GM21381 (cell line): ENCODE measurements around the gene CEP57L1.

Experiments used
- ATAC-seq: cut with Tn5 transposase; IDR thresholded peaks from one replicate; pipeline ENCODE4 v1.9.1; 2021; ENCODE audit warnings: mild to moderate bottlenecking, moderate library complexity; ENCODE audit not compliant: unreplicated experiment

Gene CEP57L1

DNA sequence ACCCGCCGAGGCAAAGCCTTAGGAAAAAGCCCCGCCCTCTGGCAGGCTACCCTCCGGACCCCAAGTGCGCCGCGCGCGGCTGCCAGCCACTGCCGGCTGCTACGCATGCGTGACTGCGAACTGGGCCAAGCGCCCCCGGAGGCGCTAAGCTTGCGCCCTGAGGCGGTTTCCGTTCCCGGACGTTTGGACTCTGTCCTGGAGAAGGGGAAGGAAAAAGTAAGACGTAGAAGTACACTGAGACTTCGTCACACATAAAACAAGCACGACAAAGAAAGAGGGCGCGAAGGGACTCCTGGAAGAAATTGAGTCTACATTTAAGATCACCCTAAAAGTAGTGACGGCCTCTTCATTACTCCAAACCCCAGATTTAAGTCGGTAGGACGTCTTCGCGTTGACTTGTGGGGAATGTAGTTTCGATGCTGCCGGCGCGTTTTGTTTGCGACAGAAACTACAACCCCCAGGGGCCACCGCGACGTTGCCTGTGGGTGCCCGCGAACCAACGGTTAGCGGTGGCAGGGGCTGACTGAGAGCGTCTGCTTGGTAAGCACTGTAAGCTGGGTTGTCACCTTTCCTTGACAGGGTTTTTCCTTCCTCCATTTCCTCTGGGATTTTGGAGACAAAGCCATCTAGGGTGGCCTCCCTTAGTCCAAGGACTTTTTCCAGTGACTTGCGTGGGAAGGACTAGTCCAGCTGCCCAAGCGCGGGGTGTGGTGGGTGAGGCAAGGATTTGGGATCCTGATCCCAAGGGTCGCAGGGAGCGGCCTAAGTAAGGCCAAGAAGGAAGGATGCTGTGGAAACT, at the start of gene CEP57L1:
CEP57L1 (plus strand) TSS at position 472 of the 799 bp plus-strand sequence. CDS start 49,715 bp downstream, outside the sequence.
- ATAC-seq: peak; percentile 64

DNA sequence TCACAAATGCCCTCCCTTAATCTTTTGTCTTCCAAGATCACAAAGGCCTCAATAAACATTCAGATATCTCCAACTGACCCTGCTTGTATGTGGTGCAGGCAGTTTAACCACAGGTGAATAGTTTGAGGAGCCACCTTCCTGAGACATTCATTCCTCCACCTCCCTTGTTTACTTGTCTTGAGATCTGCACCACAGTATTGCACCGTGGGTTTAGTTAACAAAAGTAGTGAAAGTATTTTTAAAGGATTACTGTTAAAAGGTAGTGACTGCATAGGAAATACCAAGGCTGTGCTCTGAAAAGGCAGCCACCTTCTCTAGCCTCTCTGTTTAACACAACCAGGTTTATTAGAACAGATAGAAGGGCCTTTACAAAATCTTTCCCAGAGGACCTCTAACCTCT, 47.1 kb upstream of the CEP57L1 start:
- ATAC-seq: no peak

DNA sequence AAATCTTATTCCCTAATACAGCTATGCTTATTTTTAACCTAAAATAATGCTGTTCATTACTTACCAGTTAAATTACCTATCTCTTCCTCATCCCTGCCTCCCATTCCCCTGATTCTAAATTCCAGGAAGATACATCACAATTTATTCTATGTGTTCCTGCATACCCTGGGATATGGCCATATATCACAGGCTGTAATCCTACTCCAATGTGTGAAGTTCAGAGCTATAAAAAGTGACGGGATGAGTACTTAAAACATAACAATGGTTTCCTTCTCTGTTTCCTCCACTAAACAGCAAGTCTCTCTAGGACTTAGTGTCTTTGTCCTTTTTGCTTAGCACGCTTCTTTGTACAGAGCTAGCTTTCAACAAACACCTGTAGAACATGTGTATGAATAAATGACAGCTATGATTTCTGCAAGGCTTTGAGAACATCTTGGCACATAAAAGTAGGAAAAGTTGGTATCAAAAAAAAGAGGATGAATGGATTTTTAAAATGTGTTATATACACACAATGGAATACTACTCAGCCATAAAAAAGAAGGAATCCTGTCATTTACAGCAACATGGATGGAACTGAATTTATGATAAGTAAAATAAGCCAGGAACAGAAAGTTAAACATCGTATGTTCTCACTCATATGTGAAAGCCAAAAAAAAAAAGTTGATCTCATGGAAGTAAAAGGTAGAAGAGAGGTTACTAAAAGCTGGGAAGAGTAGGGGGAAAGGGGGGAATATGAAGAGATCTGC, 46.5 kb upstream of the CEP57L1 start:
- ATAC-seq: no peak

DNA sequence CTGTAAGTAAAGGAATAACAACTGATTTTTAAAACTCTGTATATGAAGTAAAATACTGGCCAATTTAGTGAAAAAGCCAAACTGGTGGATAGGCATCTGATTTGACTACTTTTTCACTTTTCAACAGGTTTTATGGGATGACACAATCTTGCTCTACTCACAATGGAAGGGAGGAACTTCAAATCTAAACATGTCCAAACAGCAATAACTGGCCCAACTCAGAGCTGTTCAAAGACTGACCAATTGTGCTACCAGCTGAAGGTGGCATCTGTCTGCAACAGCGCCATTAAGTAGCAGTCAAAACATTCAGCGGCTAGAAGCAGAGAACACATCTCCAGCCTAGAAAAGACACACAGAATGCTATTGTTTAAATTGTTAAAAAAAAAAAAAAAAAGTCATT, 45.3 kb upstream of the CEP57L1 start:
- no peak for ATAC-seq

DNA sequence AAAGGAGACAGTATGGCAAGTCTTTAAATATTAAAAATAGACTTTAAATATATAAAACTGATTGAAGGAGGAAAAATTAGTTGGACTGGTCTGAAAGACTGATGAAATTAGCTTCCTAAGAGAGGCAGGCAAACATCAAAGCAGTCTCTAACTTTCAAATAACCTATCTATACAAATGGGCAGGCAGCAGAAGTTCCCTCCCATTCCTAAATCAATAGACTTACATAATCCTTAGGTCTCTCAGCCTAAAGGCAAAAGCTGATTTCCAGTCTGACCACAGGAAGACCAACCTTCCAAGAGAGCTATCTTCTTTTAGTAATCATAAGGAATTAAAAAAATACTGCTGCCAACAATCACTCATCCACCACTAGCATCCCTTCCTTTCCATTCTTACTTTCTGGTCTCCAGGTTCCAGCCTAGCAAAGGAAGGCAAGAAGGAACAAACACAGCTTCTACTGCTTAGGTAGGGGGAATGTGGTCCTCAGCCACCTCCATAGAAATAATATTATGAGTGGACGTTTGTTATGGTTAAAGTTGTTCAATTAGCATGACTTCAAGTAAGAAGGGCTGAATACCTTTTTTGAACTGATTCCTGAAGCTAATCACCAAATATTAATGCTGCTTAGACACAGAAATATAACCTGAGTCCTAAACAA, 44.7 kb upstream of the CEP57L1 start:
- no peak for ATAC-seq

DNA sequence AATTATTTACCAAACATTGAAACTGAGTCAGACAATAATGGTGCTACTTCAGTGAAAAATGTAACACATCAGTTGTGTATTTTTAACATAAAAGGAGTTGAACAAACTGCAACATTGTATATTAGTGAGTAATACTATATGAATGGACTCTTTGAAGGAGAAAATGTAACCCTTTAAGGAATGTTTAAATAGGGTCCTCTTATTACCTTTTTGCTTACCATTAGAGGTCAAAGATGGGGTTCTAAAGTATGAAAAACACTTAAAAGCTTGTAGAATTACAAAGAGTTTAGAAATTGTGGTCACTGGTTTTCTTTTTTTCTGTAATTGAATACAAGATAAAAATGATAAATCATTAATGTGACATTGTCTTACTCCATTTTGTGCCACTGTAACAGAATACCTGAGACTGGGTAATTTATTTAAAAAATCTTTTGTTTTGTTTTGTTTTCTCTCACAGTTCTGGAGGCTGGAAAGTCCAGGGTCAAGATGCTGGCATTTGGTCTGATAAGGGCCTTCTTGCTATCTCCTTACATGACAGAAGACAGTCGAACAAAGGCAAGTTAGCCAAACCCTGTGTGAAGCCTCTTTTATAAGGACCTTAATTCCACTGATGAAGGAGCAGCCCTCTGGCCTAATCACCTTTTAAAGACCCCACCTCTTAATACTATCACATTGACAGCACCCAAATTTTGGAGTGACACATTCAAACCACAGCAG, 43.8 kb upstream of the CEP57L1 start:
- no peak for ATAC-seq

DNA sequence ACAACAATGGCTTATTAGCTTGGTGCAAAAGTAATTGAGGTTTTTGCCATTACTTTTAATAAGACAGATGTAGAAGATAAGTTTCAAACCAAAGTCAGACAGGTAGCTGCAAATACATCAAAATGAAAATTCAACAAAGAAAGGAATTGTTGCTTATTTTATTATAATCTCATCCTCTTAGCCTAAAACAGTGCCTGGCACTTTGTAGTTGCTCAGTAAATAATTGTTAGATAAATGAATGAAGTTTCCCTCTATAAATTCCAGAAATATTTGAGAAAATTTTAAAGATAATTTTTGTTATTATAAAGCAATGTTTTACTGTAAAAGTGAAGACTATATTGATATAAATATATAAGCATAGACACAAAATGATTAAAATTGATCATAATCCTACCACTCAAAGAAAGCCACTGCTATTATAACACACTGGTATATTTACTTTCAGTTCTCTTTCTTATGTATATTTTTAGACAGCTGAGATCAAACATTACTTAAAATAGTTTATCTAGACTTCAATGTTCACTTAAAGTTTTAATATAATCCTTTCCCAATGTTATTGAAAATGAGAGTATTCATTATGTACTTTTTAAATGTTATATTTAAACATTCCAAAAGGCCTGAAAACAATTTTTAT, 43.2 kb upstream of the CEP57L1 start:
- ATAC-seq: no peak

DNA sequence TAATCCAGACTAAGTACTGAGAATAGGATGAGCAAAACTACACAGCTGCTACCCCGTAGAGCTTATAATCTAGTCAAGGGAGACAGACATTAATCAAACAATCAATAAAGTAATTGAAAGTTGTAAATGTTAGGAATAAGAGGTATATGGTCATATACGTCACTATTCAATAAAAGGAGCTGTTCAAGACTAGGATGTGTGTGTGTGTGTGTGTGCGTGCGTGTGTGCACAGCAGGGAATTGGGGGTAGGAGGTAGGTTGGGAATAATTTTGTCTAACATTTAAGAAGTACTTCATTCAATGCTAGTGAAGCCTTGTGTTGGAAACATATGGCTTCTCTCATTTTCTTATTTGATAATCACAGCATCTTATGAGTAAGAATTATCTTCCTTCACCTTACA, 42.5 kb upstream of the CEP57L1 start:
- no peak for ATAC-seq

DNA sequence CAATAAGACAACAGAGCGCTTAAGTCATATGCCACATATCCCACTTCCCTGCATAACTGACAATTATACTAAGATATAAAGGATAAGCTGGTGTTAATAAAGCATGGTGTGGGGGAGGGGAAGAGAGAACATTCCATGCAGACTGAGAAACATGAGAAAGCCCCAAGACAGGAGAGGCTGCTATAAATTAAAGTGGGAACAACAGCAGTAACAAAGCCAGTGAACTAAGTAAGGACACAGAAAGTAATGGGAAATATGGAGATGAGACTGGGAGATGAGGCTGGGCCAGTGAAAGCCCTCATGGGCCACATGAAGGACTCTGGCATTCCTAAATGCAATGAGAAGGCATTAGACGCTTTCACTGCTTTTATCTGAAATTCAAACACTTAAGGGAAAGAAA, 42.0 kb upstream of the CEP57L1 start:
- ATAC-seq: no peak

DNA sequence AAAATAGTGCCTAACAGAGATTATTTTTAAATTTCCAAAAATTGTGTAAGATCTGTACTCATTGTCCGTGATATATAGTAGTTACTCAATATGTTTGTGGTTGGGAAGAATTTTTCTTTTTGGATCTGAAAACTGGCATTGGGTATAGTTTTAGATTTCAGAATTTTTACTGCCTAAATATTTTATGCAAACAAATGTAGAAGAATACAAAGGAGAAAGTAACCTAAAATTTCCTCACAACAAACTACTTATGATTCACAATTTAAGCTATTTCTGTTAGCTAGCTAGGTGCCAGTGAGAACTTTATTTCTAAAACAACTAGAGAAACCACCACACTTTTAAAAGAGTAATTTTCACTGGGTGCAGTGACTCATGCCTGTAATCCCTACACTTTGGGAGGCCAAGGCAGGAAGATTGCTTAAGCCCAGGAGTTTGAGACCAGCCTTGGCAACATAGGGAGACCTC, 39.5 kb upstream of the CEP57L1 start:
- no peak for ATAC-seq

DNA sequence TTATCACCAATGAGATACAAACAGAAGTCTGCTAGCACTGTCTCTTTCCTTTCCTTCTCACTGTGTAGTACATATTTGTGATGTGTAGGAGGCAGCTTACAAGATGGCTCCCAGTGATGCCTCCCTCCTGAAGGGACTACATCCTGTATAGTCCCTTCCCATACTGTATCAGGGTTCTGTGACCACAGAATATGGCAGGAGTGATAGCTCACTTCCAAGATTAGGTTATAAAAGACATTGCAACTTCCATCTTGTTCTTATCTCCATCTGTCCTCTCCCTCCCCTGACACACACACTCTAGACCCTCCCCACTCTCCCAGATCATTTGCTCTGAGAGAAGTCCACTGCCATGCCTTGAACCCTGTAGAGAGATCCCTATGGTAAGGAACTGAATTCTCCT, 38.6 kb upstream of the CEP57L1 start:
- no peak for ATAC-seq

DNA sequence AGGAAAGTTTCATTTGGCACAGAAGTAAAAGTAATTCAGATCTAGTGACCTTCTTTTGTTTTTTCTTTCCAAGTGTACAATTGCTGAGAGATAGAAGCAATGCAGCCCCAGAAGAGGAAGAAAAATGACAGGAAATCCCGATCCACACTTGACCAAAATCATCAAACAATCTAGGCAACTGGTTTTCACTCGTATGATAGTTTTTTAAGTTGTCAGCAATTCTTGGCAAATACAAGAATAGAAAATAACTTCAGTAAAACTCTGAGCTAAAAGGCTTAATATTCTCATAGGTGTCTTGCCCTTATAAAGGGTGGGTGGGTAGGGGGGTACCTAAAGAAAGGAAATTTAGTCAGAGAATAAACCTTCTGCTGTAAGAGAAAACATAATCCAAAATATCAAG, 36.7 kb upstream of the CEP57L1 start:
- no peak for ATAC-seq

DNA sequence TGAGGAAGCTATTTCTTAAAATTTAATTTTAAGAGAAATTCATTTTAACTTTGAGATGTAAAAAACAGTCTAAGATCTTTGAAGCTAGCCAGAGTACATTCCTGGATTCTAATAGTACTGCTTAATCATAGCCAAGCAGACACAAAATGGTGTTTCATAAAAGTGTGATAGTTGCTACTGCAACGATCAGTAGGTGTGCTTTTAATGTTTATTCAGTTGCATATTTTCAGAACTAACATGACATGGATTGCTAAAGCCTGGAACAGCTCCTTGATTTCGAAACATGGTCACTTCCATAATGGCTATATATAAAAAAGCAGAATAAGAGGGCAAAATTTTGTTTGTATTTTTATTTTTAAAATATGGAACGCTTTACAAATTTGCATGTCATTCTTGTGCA, 36.2 kb upstream of the CEP57L1 start:
- no peak for ATAC-seq

DNA sequence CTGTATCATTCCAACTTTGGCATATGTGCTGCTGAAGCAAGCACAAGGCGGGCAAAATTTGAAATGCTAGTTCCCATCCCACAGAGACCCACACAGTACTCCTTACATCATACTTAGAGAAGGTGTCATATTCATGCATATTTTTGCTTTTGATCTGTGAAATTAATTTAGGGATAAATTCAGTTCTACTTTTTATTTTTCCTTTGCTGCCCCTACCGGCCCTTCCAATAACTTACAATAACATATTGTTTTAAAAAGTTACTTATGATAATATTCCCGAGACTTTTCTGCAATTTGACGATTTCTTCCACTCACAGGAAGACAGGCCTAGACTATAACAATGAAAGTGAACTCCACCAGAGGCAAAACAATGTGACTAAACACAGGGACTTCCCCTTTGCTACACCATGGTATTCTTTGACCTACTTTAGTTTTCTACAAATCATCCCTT, 35.7 kb upstream of the CEP57L1 start:
- ATAC-seq: no peak

DNA sequence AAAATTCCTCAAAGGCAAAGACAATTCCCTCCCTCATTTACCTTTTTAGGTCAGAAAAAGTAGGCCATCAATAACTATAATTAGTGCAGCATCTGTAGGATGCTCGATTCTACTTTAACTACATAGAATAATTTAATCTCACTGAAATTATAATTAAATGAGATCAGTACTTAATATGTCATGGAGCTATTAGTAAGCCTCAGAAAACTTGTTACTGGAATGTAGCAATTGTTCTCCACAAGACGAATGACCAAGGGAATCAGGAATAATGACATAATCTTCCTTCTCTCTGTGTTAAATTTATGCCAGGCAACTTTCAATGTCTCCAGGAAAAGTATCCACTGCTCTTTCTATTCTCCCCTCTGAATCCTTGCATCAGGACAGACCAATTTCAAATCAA, 34.7 kb upstream of the CEP57L1 start:
- ATAC-seq: no peak

DNA sequence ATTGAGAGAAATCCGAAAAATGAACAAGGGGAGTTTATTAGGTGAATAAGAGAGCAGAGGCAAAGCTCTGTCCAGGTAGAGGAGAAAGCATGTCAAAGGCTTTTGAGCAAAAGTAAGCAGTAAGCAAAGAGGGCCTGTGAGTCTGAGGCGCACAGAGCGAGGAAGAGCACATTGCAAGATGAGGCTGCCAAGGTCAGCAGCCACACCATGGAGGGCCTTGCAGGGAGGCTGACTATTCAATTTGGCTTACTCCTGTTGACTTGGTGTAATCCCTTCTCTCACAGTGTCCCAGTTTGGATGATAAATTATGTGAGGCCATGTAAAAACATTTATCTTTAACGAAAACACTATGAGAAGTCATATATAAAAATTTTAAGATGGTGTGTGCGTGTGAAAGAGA, 33.1 kb upstream of the CEP57L1 start:
- ATAC-seq: no peak

DNA sequence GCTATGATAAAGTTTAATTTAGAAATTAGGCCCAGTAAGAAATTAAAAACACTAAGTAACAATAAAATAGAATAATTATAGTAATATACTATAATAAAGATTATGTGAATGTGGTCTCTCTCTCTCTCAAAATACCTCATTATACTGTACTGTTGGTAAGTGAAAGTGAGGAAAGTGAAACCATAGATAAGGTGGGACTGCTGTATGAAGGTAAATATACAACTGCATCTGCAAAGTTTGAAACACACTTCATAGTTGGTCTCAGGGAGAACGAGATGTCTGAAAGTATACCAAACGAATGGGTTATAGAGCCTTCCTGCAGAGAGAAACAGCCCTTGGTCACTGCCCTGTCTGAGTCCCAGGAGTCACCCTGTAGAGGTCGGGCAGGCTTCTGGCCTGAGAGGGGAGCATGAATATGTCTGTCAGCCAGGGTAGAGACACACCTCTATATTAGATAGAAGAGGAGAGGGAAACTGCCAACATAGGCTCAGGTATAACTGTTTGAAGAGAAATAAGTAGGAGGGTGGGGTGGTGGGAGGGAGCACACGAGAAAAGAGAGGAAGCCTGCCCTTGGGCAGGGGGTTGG, 32.4 kb upstream of the CEP57L1 start:
- ATAC-seq: no peak

DNA sequence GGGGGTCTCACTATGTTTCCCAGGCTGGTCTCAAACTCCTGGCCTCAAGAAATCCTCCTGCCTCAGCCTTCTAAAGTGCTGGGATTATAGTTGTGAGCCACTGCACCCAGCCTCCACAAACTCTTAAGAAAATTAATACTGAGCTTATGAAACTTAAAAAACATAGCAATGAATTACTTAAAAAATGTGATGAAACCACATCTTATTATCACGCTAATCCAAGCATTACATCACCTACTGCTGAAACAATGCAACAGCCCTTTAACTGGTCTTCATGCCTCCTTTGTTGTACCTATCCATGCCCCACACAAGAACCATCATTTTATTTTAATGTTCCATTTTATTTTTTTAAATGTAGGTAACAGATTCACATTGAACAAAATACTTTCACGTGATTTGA, 25.6 kb upstream of the CEP57L1 start:
- no peak for ATAC-seq

DNA sequence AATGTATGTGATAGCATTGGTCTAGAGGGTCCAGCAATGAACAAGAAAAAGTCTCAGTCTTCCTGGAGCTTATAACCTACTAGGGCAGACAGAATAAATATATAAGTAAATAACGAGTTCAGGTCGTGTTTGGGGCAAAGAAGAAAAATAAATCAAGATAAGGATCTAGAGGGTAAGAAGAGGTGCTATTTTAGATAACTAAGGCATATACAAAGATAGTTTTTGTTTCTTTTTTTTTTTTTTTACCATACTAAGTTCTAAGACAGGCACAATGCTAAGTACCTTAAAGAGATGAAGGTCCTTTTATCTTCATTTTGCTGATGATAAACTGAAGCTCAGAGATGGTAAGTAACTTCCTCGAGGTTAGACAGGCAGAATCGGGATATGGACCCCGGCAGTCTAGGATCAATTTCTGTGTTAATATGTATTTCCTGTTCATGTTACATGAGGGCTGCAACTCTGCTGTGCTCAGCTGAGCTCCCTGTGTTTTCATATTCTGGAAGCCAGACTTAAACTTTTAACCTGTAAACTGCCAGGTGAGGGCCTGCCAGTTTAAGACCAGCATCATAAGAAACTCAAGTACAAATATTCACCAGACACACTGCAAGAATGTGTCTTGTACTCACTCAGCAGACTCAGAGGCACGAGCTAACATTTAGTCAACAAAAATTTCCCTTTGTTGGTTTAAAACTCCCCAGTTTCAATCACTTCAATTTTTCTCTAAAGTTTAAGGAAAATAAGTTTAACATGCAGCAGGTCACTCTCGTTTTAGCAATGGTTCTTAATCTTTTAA, 24.0 kb upstream of the CEP57L1 start:
- no peak for ATAC-seq
